K562 (cell line): ENCODE measurements around the gene ASB15. TPM values are rescaled to one million over a fixed set of nuclear protein-coding genes. Genes with fewer than 3 reads are reported as not detected.

Experiments
- ATAC-seq: fragments of 200-7000 bp; cut with Tn5 transposase; 3 replicates; pipeline ENCODE4 v1.9.1; 2020; ENCODE audit warnings: moderate library complexity
- BruUV-seq: library from RNA; stranded (reverse); fragments of 400-500 nt; replicated peaks from 2 replicates; lab custom pipeline; 2021; lab: Mats Ljungman, UMichigan
- CTCF ChIA-PET: fragments of 300-600 bp; formaldehyde crosslinking; extraction: SDS; loops from one replicate; lab custom pipeline; 2021; ENCODE audit warnings: low intra/inter-chr PET ratio; lab: Yijun Ruan, JAX
- POLR2A ChIA-PET: fragments of 300-600, 350-650 bp; sonication (Branson Sonifier 250); formaldehyde crosslinking; extraction: SDS; loops from one replicate; lab custom pipeline; 2021; ENCODE audit warnings: antibody characterized with exemption, inconsistent platforms; lab: Yijun Ruan, JAX
- DNase-seq, 4 experiments: peaks; one replicate each; pipeline versions ENCODE4 v3.0.0 to v3.0.0-alpha.2; 2011 to 2018; ENCODE audit warnings: low spot score in 3 of 4, mixed read lengths in 3 of 4; ENCODE audit errors: extremely low read depth in 1 of 4
- FAIRE-seq: peaks from 2 replicates; lab custom pipeline; 2011; peaks lifted over from hg19 to GRCh38; lab: Jason Lieb, UNC
- H2AFZ ChIP-seq: 2 replicates; pipeline ENCODE4 v1.6.0; 2011; ENCODE audit warnings: low read depth, low read length, control low read depth, inconsistent platforms
- H3K27ac ChIP-seq: fragments of 200-600 bp; 3 replicates; pipeline ENCODE4 v1.8.0; 2011; ENCODE audit warnings: low read depth, mild to moderate bottlenecking, control low read depth, inconsistent platforms, low read length, moderate library complexity, mixed read lengths; ENCODE audit errors: extremely low read depth
- H3K27me3 ChIP-seq, 2 experiments: fragments of 300-600 bp in 1 of 2; 2 replicates in 1 of 2; 3 replicates in 1 of 2; pipeline versions ENCODE4 v1.6.0 to v1.8.0; 2011; ENCODE audit warnings: inconsistent platforms in 2 of 2, low read length in 2 of 2, mild to moderate bottlenecking in 1 of 2, mixed read lengths in 1 of 2, moderate library complexity in 1 of 2; ENCODE audit not compliant: control insufficient read depth in 2 of 2, insufficient read depth in 2 of 2
- H3K36me3 ChIP-seq: fragments of 300-600 bp; 3 replicates; pipeline ENCODE4 v1.8.0; 2011; ENCODE audit warnings: mild to moderate bottlenecking, low read length, inconsistent platforms; ENCODE audit not compliant: control insufficient read depth, insufficient read depth
- H3K4me1 ChIP-seq, 2 experiments: fragments of 200-600 bp in 1 of 2; replicated peaks in 1 of 2; 2 replicates in 1 of 2; 3 replicates in 1 of 2; pipeline versions ENCODE4 v1.5.1 to v1.8.0; 2011; ENCODE audit warnings: inconsistent platforms in 2 of 2, low read length in 2 of 2, mild to moderate bottlenecking in 1 of 2, mixed read lengths in 1 of 2, moderate library complexity in 1 of 2; ENCODE audit not compliant: control insufficient read depth in 2 of 2, insufficient read depth in 2 of 2
- H3K4me2 ChIP-seq: 2 replicates; pipeline ENCODE4 v1.6.1; 2011; ENCODE audit warnings: low read length, control low read depth, inconsistent platforms, mixed read lengths; ENCODE audit not compliant: insufficient read depth
- H3K4me3 ChIP-seq: fragments of 200-600 bp; sonication (generic), shearing (Covaris generic); 2 replicates; pipeline ENCODE4 v1.5.1; 2016; ENCODE audit warnings: control low read depth, inconsistent platforms
- H3K79me2 ChIP-seq: fragments of 200-600 bp; 3 replicates; pipeline ENCODE4 v1.8.0; 2011; ENCODE audit warnings: low read length, inconsistent platforms; ENCODE audit not compliant: control insufficient read depth, insufficient read depth
- H3K9ac ChIP-seq, 2 experiments: 2 replicates each; pipeline versions ENCODE4 v1.6.0 to v1.6.1; 2011; ENCODE audit warnings: low read depth in 2 of 2, low read length in 2 of 2, control low read depth in 1 of 2, inconsistent platforms in 1 of 2, mild to moderate bottlenecking in 1 of 2, mixed read lengths in 1 of 2; ENCODE audit not compliant: insufficient read depth in 1 of 2
- H3K9me1 ChIP-seq: one replicate; pipeline ENCODE4 v1.6.0; 2011; ENCODE audit warnings: inconsistent platforms, mild to moderate bottlenecking, low read length, moderate library complexity; ENCODE audit not compliant: control insufficient read depth, insufficient read depth
- H3K9me3 ChIP-seq: replicated peaks from 2 replicates; pipeline ENCODE4 v1.5.1; 2011; ENCODE audit warnings: low read depth, low read length, inconsistent platforms; ENCODE audit not compliant: control insufficient read depth, insufficient read depth
- H4K20me1 ChIP-seq: replicated peaks from 2 replicates; pipeline ENCODE4 v1.6.1; 2011; ENCODE audit warnings: low read length, inconsistent platforms, mixed read lengths; ENCODE audit not compliant: control insufficient read depth, insufficient read depth
- EGR1 ChIP-seq: fragments of 450-650 bp; conservative IDR thresholded peaks from 2 replicates; pipeline ENCODE4 v1.6.1; 2017; ENCODE audit warnings: mild to moderate bottlenecking
- MAZ ChIP-seq, 2 experiments: fragments of 450-650 bp in 1 of 2; sonication (generic) in 1 of 2; formaldehyde crosslinking; IDR thresholded peaks in 1 of 2; conservative IDR thresholded peaks in 1 of 2; 2 replicates each; pipeline versions ENCODE4 v1.4.0 to v1.5.0; 2020; ENCODE audit warnings: mild to moderate bottlenecking in 1 of 2, missing genetic modification reagents in 1 of 2
- OTX1 ChIP-seq: fragments of 450-650 bp; formaldehyde crosslinking; IDR thresholded peaks from 2 replicates; pipeline ENCODE4 v1.4.0; 2022; ENCODE audit warnings: mild to moderate bottlenecking
- SRSF3 ChIP-seq: fragments of 200-400 bp; formaldehyde crosslinking; IDR thresholded peaks from 2 replicates; pipeline ENCODE4 v1.6.1; 2016; ENCODE audit warnings: mild to moderate bottlenecking, low read length, moderate library complexity; ENCODE audit not compliant: insufficient read depth
- VEZF1 ChIP-seq: fragments of 200-800 bp; sonication (Bioruptor generic); IDR thresholded peaks from 2 replicates; pipeline ENCODE4 v1.6.1; 2017; ENCODE audit warnings: missing genetic modification characterization, missing compliant biosample characterization
- ZNF263 ChIP-seq: sonication (generic); formaldehyde crosslinking; IDR thresholded peaks from 2 replicates; pipeline ENCODE4 v1.8.0; 2022; ENCODE audit warnings: mild to moderate bottlenecking, missing genetic modification reagents, borderline replicate concordance
- WGBS: fragments of 100-300 bp; shearing (Covaris generic); methylation state at CpG from one replicate; pipeline ENCODE4 v1.1.6; 2016; ENCODE audit warnings: low coverage, mixed read lengths; ENCODE audit not compliant: insufficient coverage; ENCODE audit errors: missing lambda C conversion rate; 5-methylcytosine and 5-hydroxymethylcytosine counted together
- in situ Hi-C: fragments of 300-500 bp; cut with MboI; formaldehyde crosslinking; loops from 4 replicates; pipeline ENCODE4 v1.15.0; 2018; ENCODE audit warnings: inconsistent platforms, mixed read lengths
- intact Hi-C: fragments of 100-400 bp; cut with micrococcal nuclease; formaldehyde crosslinking; loops from 2 replicates; pipeline ENCODE4 v1.14.2; 2022
- polyA plus RNA-seq, 8 experiments: library from polyadenylated mRNA; depleted of rRNA in 4 of 8; stranded (reverse) in 5 of 8; unstranded in 3 of 8; fragments of >200 nt; fragmentation: Nextera tagmentation in 2 of 8; fragmentation: Illumina TruSeq in 1 of 8; extraction: Ambion mirVana in 2 of 8; extraction: Trizol in 1 of 8; gene quantifications; 2 replicates each; pipeline versions ENCODE4 v1.2.1 to v1.2.3, GENCODE V29; 2011 to 2014; ENCODE audit warnings: inconsistent platforms in 1 of 8, missing spikeins in 1 of 8
- total RNA-seq, 7 experiments: library from RNA; depleted of rRNA in 6 of 7; stranded (reverse); fragments of >200 nt in 6 of 7; fragmentation: Illumina TruSeq in 2 of 7; extraction: Trizol in 2 of 7; gene quantifications; 2 replicates each; pipeline versions ENCODE4 v1.2.1 to v1.2.3, GENCODE V29; 2011 to 2021; ENCODE audit warnings: low replicate concordance in 1 of 7
- TF ChIP-seq, protein P1 (sequence below), 3 experiments: fragments of 200-800 bp in 1 of 3; fragments of 250-450 bp in 1 of 3; fragments of 450-650 bp in 1 of 3; sonication (Bioruptor Pico) in 1 of 3; sonication (Bioruptor generic) in 1 of 3; formaldehyde crosslinking in 1 of 3; IDR thresholded peaks; 2 replicates each; pipeline versions ENCODE4 v1.6.1 to v1.8.0; 2016 to 2022; ENCODE audit warnings: mild to moderate bottlenecking in 2 of 3, missing genetic modification characterization in 2 of 3, missing compliant biosample characterization in 1 of 3, moderate library complexity in 1 of 3
- TF ChIP-seq, protein P2 (sequence below), 2 experiments: fragments of 450-650 bp; conservative IDR thresholded peaks; 2 replicates each; pipeline ENCODE4 v1.6.1; 2017; ENCODE audit warnings: mild to moderate bottlenecking in 2 of 2, moderate library complexity in 2 of 2
- TF ChIP-seq, protein P3 (sequence below): sonication (generic); IDR thresholded peaks from 2 replicates; pipeline ENCODE4 v1.6.1; 2016
- TF ChIP-seq, protein P4 (sequence below): fragments of 450-650 bp; formaldehyde crosslinking; IDR thresholded peaks from 2 replicates; pipeline ENCODE4 v1.4.0; 2022; ENCODE audit warnings: missing genetic modification characterization

The ASB15 gene
- total and polyA plus RNA-seq, 9 of the 15 experiments (the other 6 are each of a cell fraction or from before 2014, with no cell fraction given) = 0.03 to 0.14 (median 0.04) TPM; not detected in 3

- H3K9me3 ChIP-seq = no peaks in the 10 kb centered on the region
- TF ChIP-seq VEZF1 (CRISPR knock-in tag) = peak; percentile 66
- TF ChIP-seq SRSF3 = no peak
- TF ChIP-seq, protein P1, sequence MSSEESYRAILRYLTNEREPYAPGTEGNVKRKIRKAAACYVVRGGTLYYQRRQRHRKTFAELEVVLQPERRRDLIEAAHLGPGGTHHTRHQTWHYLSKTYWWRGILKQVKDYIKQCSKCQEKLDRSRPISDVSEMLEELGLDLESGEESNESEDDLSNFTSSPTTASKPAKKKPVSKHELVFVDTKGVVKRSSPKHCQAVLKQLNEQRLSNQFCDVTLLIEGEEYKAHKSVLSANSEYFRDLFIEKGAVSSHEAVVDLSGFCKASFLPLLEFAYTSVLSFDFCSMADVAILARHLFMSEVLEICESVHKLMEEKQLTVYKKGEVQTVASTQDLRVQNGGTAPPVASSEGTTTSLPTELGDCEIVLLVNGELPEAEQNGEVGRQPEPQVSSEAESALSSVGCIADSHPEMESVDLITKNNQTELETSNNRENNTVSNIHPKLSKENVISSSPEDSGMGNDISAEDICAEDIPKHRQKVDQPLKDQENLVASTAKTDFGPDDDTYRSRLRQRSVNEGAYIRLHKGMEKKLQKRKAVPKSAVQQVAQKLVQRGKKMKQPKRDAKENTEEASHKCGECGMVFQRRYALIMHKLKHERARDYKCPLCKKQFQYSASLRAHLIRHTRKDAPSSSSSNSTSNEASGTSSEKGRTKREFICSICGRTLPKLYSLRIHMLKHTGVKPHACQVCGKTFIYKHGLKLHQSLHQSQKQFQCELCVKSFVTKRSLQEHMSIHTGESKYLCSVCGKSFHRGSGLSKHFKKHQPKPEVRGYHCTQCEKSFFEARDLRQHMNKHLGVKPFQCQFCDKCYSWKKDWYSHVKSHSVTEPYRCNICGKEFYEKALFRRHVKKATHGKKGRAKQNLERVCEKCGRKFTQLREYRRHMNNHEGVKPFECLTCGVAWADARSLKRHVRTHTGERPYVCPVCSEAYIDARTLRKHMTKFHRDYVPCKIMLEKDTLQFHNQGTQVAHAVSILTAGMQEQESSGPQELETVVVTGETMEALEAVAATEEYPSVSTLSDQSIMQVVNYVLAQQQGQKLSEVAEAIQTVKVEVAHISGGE (CRISPR knock-in tag; IDR thresholded peaks at IDR 0.05) = no peak
- TF ChIP-seq, protein P2, sequence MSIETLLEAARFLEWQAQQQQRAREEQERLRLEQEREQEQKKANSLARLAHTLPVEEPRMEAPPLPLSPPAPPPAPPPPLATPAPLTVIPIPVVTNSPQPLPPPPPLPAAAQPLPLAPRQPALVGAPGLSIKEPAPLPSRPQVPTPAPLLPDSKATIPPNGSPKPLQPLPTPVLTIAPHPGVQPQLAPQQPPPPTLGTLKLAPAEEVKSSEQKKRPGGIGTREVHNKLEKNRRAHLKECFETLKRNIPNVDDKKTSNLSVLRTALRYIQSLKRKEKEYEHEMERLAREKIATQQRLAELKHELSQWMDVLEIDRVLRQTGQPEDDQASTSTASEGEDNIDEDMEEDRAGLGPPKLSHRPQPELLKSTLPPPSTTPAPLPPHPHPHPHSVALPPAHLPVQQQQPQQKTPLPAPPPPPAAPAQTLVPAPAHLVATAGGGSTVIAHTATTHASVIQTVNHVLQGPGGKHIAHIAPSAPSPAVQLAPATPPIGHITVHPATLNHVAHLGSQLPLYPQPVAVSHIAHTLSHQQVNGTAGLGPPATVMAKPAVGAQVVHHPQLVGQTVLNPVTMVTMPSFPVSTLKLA (conservative IDR thresholded peaks at IDR 0.05) = no peak
- TF ChIP-seq ZNF263 = peak; percentile 83; the same call in 1 of the 2 replicates
- peak; percentile 72; the same call in 1 of the 2 replicates for TF ChIP-seq OTX1 (CRISPR knock-in tag)
- TF ChIP-seq, protein P3, sequence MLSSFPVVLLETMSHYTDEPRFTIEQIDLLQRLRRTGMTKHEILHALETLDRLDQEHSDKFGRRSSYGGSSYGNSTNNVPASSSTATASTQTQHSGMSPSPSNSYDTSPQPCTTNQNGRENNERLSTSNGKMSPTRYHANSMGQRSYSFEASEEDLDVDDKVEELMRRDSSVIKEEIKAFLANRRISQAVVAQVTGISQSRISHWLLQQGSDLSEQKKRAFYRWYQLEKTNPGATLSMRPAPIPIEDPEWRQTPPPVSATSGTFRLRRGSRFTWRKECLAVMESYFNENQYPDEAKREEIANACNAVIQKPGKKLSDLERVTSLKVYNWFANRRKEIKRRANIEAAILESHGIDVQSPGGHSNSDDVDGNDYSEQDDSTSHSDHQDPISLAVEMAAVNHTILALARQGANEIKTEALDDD = no peak
- TF ChIP-seq MAZ (CRISPR knock-in tag; conservative IDR thresholded peaks at IDR 0.05 in 1 of 2, IDR thresholded peaks at IDR 0.05 in 1 of 2) = peak in 1 of 2 experiments; percentile 43; a peak in 1 of 4 replicates
- TF ChIP-seq, protein P4, sequence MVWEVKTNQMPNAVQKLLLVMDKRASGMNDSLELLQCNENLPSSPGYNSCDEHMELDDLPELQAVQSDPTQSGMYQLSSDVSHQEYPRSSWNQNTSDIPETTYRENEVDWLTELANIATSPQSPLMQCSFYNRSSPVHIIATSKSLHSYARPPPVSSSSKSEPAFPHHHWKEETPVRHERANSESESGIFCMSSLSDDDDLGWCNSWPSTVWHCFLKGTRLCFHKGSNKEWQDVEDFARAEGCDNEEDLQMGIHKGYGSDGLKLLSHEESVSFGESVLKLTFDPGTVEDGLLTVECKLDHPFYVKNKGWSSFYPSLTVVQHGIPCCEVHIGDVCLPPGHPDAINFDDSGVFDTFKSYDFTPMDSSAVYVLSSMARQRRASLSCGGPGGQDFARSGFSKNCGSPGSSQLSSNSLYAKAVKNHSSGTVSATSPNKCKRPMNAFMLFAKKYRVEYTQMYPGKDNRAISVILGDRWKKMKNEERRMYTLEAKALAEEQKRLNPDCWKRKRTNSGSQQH = peak; percentile 83; the same call in 1 of the 2 replicates
- peak; percentile 34; the same call in 1 of the 2 replicates for TF ChIP-seq EGR1
- H3K27me3 ChIP-seq = peaks cover 12 to 17% of the 10 kb centered on the region in 2 experiments; a peak in 4 of 5 replicates
- H3K9me1 ChIP-seq = no peaks in the 10 kb centered on the region
- H3K36me3 ChIP-seq = no peaks in the 10 kb centered on the region
- no peak overlapping the region for H3K4me3 ChIP-seq
- H4K20me1 ChIP-seq = no peaks in the 10 kb centered on the region
- H3K79me2 ChIP-seq = no peaks in the 10 kb centered on the region
- no peaks in the 10 kb centered on the region; a peak in 2 of 5 replicates for H3K4me1 ChIP-seq
- FAIRE-seq = no peak
- H3K4me2 ChIP-seq = peak overlapping the region; percentile 61
- in situ Hi-C loops (no loop called here), intact Hi-C loops (no loop called here)
- POLR2A ChIA-PET = interaction anchor here (0.6 to 1.6 kb wide), 2 partner anchors 13 to 86 kb away, joined by 4 to 7 read pairs; partner anchors contain the start of gene WASL
- ATAC-seq = peak; percentile 34; the same call in 2 of the 3 replicates
- 4% methylated on average over 2 of the region's 3 CpGs for whole genome bisulfite sequencing
- no TSS peak for BruUV-seq
- DNase-seq = no peak
- CTCF ChIA-PET = no interaction called here
- H2AFZ ChIP-seq = peak overlapping the region; percentile 12; the same call in 1 of the 2 replicates
- H3K27ac ChIP-seq = no peak overlapping the region
- no peak overlapping the region for H3K9ac ChIP-seq
Measured at GRCh38 chr7:123662755-123663154, 61.1 kb downstream of the ASB15 start.
